Medulla oblongata (tissue), 1 donor: ENCODE data around the gene CARMIL1.

ENCODE experiments used
- DNase-seq: peaks from one replicate; pipeline ENCODE4 v3.0.0-alpha.2; 2015; ENCODE audit errors: extremely low spot score

The CARMIL1 gene

DNA sequence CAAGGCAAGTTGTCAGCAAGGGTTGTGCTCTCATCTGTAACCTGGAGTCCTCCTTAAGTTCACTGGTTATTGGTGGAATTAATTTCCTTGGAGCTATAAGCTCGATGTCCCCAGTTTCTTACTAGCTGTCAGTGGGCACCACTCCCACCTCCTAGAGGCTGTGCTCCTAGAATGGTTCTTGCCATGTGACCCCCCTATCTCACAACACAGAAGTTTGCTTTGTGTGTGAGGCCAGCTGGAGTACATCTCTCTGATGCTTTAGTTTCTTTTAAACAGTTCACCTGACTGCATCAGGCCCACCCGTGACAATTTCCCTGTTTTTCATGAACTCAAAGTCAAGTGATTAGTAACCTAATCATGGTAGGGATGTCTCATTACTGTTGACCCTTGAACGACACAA, 193.7 kb downstream of the CARMIL1 start:
- DNase-seq, result no peak

DNA sequence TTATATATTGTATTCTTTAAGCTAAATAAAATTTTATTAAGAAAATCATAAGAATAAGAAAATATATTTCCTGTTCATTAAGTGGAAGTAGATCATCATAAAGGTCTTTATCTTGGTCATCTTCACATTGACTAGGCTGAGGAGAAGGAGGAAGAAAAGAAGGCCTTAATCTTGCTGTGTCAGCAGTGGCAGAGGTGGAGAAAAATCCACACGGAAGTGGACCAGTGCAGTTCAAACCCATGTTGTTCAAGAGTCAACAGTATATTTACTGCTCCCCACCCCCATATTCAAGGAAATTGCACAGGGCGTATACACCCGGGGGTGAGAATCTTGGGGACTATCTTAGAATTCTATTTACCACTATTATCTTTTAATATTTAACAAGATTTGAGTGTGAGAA, 194.3 kb downstream of the CARMIL1 start:
- DNase-seq, result no peak

- no peak for DNase-seq
Measured at GRCh38 chr6:25476126-25476525, 197.0 kb downstream of the CARMIL1 start.

- DNase-seq, result no peak
Measured at GRCh38 chr6:25477006-25477590, 197.9 kb downstream of the CARMIL1 start.

- DNase-seq, result no peak
Measured at GRCh38 chr6:25478973-25479372, 199.8 kb downstream of the CARMIL1 start.

DNA sequence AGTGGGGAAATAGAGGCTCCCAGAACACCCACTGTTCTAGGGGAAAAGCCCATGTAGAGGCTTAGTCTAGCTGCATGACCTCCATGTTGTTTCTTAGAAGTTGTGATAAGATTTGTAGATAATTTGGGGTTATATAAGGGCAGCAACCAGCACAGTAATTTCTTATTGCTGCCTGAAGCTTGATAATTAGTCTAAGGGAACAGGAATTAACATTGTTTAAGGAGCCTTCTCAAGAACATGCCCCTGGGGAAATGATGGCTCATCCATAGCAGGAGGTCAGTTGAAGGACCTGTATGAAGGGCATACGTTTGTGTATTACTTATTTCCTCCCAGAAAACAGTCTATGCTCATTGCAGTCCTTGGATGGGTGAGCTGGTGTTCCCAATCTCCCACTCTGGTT, 202.1 kb downstream of the CARMIL1 start:
- no peak for DNase-seq

- no peak for DNase-seq
Measured at GRCh38 chr6:25482996-25483395, 203.8 kb downstream of the CARMIL1 start.

DNA sequence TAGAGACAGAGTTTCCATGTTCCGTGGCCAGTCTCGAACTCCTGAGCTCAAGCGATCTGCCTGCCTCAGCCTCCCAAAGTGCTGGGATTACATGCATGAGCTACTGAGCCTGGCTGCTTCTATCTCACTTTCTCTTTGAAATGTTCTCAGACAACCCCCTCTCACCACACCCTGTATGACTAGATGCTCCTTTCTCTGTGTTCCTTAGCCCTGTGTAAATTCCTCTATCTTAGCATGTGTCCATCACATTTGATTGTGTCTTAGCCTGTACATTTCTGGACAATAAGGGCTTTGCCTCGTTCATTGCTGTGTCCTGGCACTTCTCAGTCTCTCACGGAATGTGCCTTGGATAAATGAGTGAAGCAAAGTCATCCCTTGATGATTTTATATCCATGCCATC, 204.8 kb downstream of the CARMIL1 start:
- no peak for DNase-seq

- no peak for DNase-seq
Measured at GRCh38 chr6:25484900-25485299, 205.7 kb downstream of the CARMIL1 start.

DNA sequence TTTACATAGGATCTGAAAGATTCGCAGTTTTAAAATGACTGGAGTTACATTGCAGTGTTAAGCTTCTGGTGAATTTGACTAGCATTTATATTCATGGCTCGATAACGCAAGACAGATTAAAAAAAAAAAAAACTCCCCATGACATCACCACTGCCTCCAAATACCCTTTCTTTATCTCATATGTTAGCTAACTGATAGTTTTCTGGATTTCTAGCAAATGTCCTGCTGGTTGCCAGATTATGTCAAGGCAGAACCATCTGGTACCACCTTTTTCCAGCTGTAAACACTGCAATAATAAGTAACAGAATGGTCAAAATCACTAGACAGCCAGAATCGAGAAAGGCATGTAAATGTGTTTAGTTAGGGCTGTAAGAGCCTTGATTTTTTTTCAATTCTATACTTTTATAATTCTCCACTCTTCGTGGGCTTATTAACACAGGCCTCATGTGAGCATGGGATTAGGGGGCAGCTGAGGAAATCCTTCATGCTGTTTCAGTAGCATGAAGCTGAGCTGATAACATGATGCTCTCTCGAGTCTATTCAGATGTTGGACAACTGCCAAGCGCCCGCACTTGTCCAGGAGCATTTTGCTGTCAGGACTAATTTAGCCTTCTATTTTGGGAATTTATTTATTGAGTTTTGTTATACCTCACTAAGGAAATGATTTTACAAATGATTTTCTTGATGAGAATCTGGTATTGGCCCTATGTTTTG, 206.8 kb downstream of the CARMIL1 start:
- no peak for DNase-seq

- no peak for DNase-seq
Measured at GRCh38 chr6:25486550-25486949, 207.4 kb downstream of the CARMIL1 start.

GRCh38 chr6:25487012-25487411, 207.8 kb downstream of the CARMIL1 start:
- no peak for DNase-seq

GRCh38 chr6:25488156-25488555, 209.0 kb downstream of the CARMIL1 start:
- DNase-seq, result no peak

DNA sequence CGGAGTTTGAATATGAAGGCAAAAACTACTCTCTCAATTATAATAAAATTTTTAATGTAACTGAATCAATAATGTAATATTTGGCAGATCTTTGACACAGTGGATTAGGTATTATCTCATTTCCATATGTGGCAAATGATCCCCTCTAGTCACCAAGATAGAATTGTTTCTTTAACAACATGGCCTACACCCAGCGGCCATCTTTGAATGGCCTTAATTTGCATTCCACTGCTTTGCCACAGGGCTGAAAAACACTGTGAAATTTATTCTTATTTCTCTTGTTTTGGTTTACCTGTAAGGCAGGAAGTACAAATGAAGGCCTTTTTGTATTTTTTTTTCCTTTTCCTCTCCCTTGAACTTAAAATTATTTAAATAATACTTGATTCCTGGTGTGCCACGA, 210.2 kb downstream of the CARMIL1 start:
- DNase-seq, result no peak

GRCh38 chr6:25490018-25490801, 211.0 kb downstream of the CARMIL1 start:
- DNase-seq, result peak; percentile 92

- DNase-seq, result no peak
Measured at GRCh38 chr6:25492951-25493350, 213.8 kb downstream of the CARMIL1 start.

DNA sequence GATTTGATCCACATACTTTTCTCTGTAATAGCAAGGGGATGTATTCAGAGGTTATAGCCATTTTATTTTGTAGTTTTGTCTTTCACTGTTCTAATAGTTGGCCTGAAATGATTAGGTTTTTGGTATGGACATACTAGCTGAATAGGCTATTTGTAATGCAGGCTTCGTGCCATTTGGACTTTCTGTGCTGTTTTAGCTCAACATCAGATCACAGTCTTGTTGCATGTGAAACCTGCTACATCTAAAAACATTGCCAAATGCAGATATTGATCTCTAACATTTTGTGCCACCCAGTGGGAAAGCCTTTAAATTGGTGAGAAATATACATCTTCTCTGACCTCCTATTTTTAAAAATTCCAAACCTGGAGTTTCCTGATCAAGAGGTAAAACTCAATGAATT, 215.3 kb downstream of the CARMIL1 start:
- DNase-seq, result no peak

- peak; percentile 15 for DNase-seq
Measured at GRCh38 chr6:25497383-25498040, 218.3 kb downstream of the CARMIL1 start.

DNA sequence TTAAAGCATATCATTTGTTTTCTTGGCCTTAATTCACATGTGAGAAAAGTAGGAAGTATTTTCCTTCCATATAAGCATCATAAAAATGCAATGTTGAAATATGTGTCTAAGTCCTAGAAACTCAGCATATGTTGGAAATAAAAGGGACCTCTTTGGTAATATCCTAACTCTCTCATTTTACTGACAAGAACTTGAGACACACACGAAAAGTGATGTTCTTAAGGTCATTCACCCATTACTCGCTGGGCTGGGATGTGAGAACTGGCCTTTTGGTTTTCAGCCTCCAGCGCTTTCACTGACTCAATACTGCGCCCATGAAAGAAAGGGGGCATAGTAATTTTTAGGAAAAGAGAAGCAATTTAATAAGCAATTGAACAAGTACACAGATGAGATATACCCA, 219.3 kb downstream of the CARMIL1 start:
- no peak for DNase-seq

DNA sequence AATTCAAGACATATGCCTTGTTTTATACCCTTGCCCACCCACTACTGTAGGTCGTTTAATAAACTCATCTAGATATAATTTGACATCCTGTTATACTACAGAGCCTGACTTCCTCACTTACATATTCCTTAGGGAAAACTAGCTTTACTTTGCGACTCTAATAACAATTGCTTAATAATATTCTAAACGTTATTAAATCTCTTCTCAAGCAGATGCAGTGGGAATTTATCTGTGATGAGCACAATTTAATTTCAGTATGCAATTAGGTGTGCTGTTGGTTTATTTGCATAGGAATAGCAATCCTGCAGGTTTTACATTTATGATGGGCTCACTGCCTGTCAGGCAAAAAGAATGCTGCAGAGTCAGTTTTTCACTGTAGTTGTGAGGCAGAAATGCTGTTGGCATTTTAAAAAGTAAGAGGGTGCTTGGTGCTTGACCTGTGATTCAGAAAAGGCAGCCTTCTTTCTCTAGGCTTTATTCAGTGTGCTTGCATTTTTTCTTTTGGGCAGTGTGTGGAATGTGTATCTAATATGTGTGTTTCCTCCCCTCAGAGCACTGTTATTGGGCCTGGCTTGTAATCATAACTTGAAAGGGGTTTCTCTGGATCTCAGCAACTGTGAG, 220.6 kb downstream of the CARMIL1 start:
- no peak for DNase-seq

GRCh38 chr6:25503686-25504085, 224.5 kb downstream of the CARMIL1 start:
- DNase-seq, result no peak

- no peak for DNase-seq
Measured at GRCh38 chr6:25504661-25505060, 225.5 kb downstream of the CARMIL1 start.
